ENCODE data around the gene CLPTM1.
"Not testable (repeated sequence)": the region's sequence is repeated elsewhere in the genome, so short reads cannot be mapped to it uniquely, and the experiment has no call there.

Gene CLPTM1

GRCh38 chr19:44975444-44975843 lies 20.3 kb downstream of the CLPTM1 start:
- no peak for DNase-seq

GRCh38 chr19:44984005-44984404 lies 28.8 kb downstream of the CLPTM1 start:
- no peak for DNase-seq

- no peak for DNase-seq
Observed at GRCh38 chr19:44985445-44985844, 30.3 kb downstream of the CLPTM1 start.

GRCh38 chr19:44986389-44986788 lies 31.2 kb downstream of the CLPTM1 start:
- DNase-seq: no peak

- DNase-seq: no peak
Observed at GRCh38 chr19:44987148-44987675, 32.0 kb downstream of the CLPTM1 start.

- no peak for DNase-seq
Observed at GRCh38 chr19:44988273-44988672, 33.1 kb downstream of the CLPTM1 start.

GRCh38 chr19:44988896-44989556 lies 33.8 kb downstream of the CLPTM1 start:
- DNase-seq: peak; percentile 46

- DNase-seq: no peak
Observed at GRCh38 chr19:44990459-44990858, 35.3 kb downstream of the CLPTM1 start.

GRCh38 chr19:44990966-44991365 lies 35.8 kb downstream of the CLPTM1 start:
- DNase-seq: no peak

GRCh38 chr19:44992336-44993163 lies 37.4 kb downstream of the CLPTM1 start:
- no peak for DNase-seq

- no peak for DNase-seq
Observed at GRCh38 chr19:44993526-44993925, 38.3 kb downstream of the CLPTM1 start.

GRCh38 chr19:44993926-44994537 lies 38.9 kb downstream of the CLPTM1 start:
- DNase-seq: no peak

- no peak for DNase-seq
Observed at GRCh38 chr19:44998025-44998424, 42.8 kb downstream of the CLPTM1 start.

- DNase-seq: not testable (repeated sequence)
Observed at GRCh38 chr19:44999131-44999925, 44.1 kb downstream of the CLPTM1 start.

- not testable (repeated sequence) for DNase-seq
Observed at GRCh38 chr19:45000665-45001064, 45.5 kb downstream of the CLPTM1 start.

- DNase-seq: peak; percentile 95
Observed at GRCh38 chr19:45001087-45001739, 46.0 kb downstream of the CLPTM1 start, which contains the start of gene RELB. Gene RELB, plus strand, starts transcription at chr19:45001464. Its CDS starts 116 bp downstream, at chr19:45001580.

- DNase-seq: no peak
Observed at GRCh38 chr19:45003485-45003884, 48.3 kb downstream of the CLPTM1 start.

- no peak for DNase-seq
Observed at GRCh38 chr19:45005787-45006186, 50.6 kb downstream of the CLPTM1 start.

GRCh38 chr19:45008552-45008951 lies 53.4 kb downstream of the CLPTM1 start:
- DNase-seq: no peak

- no peak for DNase-seq
Observed at GRCh38 chr19:45009625-45010255, 54.6 kb downstream of the CLPTM1 start.

- no peak for DNase-seq
Observed at GRCh38 chr19:45010306-45010705, 55.1 kb downstream of the CLPTM1 start.

GRCh38 chr19:45011959-45012358 lies 56.8 kb downstream of the CLPTM1 start:
- DNase-seq: no peak

Data from right hindlimb (tissue), 1 donor.